Loucy (cell line): ENCODE measurements around the gene HDGFL3.

ENCODE experiments used
- H2AFZ ChIP-seq: fragments of 200-600 bp; sonication (generic); 2 replicates; pipeline ENCODE4 v1.6.0; 2016; ENCODE audit warnings: antibody characterized with exemption, mild to moderate bottlenecking, low read length, moderate library complexity
- H3F3A ChIP-seq: fragments of 200-600 bp; 2 replicates; pipeline ENCODE4 v1.6.0; 2016; ENCODE audit warnings: antibody characterized with exemption, low read depth, mild to moderate bottlenecking
- H3K27me3 ChIP-seq: fragments of 200-600 bp; sonication (generic); 2 replicates; pipeline ENCODE4 v1.6.1; 2014; ENCODE audit warnings: low read length, mild to moderate bottlenecking; ENCODE audit not compliant: insufficient read depth, poor library complexity, severe bottlenecking
- H3K36me3 ChIP-seq: fragments of 200-600 bp; sonication (generic); 2 replicates; pipeline ENCODE4 v1.6.1; 2016; ENCODE audit warnings: low read length; ENCODE audit not compliant: insufficient read depth
- H3K4me1 ChIP-seq: fragments of 200-600 bp; sonication (generic); 2 replicates; pipeline ENCODE4 v1.5.1; 2014; ENCODE audit warnings: low read length, mild to moderate bottlenecking; ENCODE audit not compliant: insufficient read depth, poor library complexity, severe bottlenecking
- H3K4me2 ChIP-seq: fragments of 200-600 bp; sonication (generic); 2 replicates; pipeline ENCODE4 v1.6.0; 2014; ENCODE audit warnings: antibody characterized with exemption, low read length, low read depth, mild to moderate bottlenecking; ENCODE audit not compliant: poor library complexity, severe bottlenecking
- H3K4me3 ChIP-seq: fragments of 200-600 bp; sonication (generic); 2 replicates; pipeline ENCODE4 v1.5.1; 2014; ENCODE audit warnings: low read length, mild to moderate bottlenecking, mixed read lengths; ENCODE audit not compliant: poor library complexity, severe bottlenecking
- H3K79me2 ChIP-seq: fragments of 200-600 bp; sonication (generic); 2 replicates; pipeline ENCODE4 v1.6.1; 2014; ENCODE audit warnings: low read length; ENCODE audit not compliant: insufficient read depth
- H3K9ac ChIP-seq: fragments of 200-600 bp; sonication (generic); 2 replicates; pipeline ENCODE4 v1.6.0; 2014; ENCODE audit warnings: mild to moderate bottlenecking, low read depth, low read length, moderate library complexity; ENCODE audit not compliant: poor library complexity, severe bottlenecking
- H3K9me2 ChIP-seq: fragments of 200-600 bp; sonication (generic); replicated peaks from 2 replicates; pipeline ENCODE4 v1.6.1; 2016; ENCODE audit warnings: low read depth, low read length, mixed read lengths
- H3K9me3 ChIP-seq: fragments of 200-600 bp; sonication (generic); 2 replicates; pipeline ENCODE4 v1.6.1; 2014; ENCODE audit warnings: mild to moderate bottlenecking, antibody characterized with exemption, low read length, low read depth; ENCODE audit not compliant: insufficient read depth
- H4K20me1 ChIP-seq: fragments of 200-600 bp; sonication (generic); 2 replicates; pipeline ENCODE4 v1.6.0; 2014; ENCODE audit warnings: antibody characterized with exemption, low read length, mild to moderate bottlenecking; ENCODE audit not compliant: insufficient read depth, poor library complexity, severe bottlenecking
- CTCF ChIP-seq: fragments of 200-600 bp; sonication (generic); conservative IDR thresholded peaks from 2 replicates; pipeline ENCODE4 v1.5.1; 2014; ENCODE audit warnings: mild to moderate bottlenecking, antibody characterized with exemption, low read length
- EZH2phosphoT487 ChIP-seq: fragments of 200-600 bp; IDR thresholded peaks from 2 replicates; pipeline ENCODE4 v1.6.1; 2018; ENCODE audit warnings: antibody characterized with exemption, mild to moderate bottlenecking, moderate library complexity, borderline replicate concordance

Gene HDGFL3

GRCh38 chr15:83210619-83211018 is 3.0 kb upstream of the HDGFL3 start:
- H3K27me3 ChIP-seq, result no peaks in the 10 kb centered on the region
- H3F3A ChIP-seq, result no peaks in the 10 kb centered on the region
- H4K20me1 ChIP-seq, result peaks cover 10% of the 10 kb centered on the region
- TF ChIP-seq EZH2phosphoT487 (no peak), CTCF (no peak)
- no peak overlapping the region for H3K9ac ChIP-seq
- H3K4me1 ChIP-seq, result peaks cover 18% of the 10 kb centered on the region
- H3K4me2 ChIP-seq, result no peak overlapping the region
- no peak overlapping the region for H3K4me3 ChIP-seq
- no peaks in the 10 kb centered on the region for H3K9me3 ChIP-seq
- H3K79me2 ChIP-seq, result peaks cover 17% of the 10 kb centered on the region
- no peaks in the 10 kb centered on the region for H3K9me2 ChIP-seq
- H3K36me3 ChIP-seq, result no peaks in the 10 kb centered on the region
- no peak overlapping the region for H2AFZ ChIP-seq

GRCh38 chr15:83209333-83209732 is 1.7 kb upstream of the HDGFL3 start:
- H3K9ac ChIP-seq, result no peak overlapping the region
- no peaks in the 10 kb centered on the region for H3K36me3 ChIP-seq
- H3K27me3 ChIP-seq, result no peaks in the 10 kb centered on the region
- no peaks in the 10 kb centered on the region for H3K9me3 ChIP-seq
- no peak overlapping the region for H2AFZ ChIP-seq
- peaks cover 26% of the 10 kb centered on the region for H3K4me1 ChIP-seq
- peaks cover 30% of the 10 kb centered on the region for H3K79me2 ChIP-seq
- TF ChIP-seq CTCF (peak; percentile 37), EZH2phosphoT487 (no peak)
- H3K4me3 ChIP-seq, result no peak overlapping the region
- H3F3A ChIP-seq, result no peaks in the 10 kb centered on the region
- H3K9me2 ChIP-seq, result no peaks in the 10 kb centered on the region
- H4K20me1 ChIP-seq, result peaks cover 22% of the 10 kb centered on the region
- H3K4me2 ChIP-seq, result peak overlapping the region; percentile 80

GRCh38 chr15:83208367-83208661 is 691 bp upstream of the HDGFL3 start:
- no peaks in the 10 kb centered on the region for H3K27me3 ChIP-seq
- H3K4me2 ChIP-seq, result peak overlapping the region; percentile 80
- peak overlapping the region; percentile 78 for H3K9ac ChIP-seq
- H3K36me3 ChIP-seq, result no peaks in the 10 kb centered on the region
- H3K9me2 ChIP-seq, result no peaks in the 10 kb centered on the region
- peaks cover 40% of the 10 kb centered on the region for H3K79me2 ChIP-seq
- no peak for TF ChIP-seq EZH2phosphoT487
- H3K9me3 ChIP-seq, result no peaks in the 10 kb centered on the region
- H3F3A ChIP-seq, result no peaks in the 10 kb centered on the region
- peaks cover 32% of the 10 kb centered on the region for H4K20me1 ChIP-seq
- peak overlapping the region; percentile 99 for H2AFZ ChIP-seq
- peaks cover 27% of the 10 kb centered on the region for H3K4me1 ChIP-seq
- H3K4me3 ChIP-seq, result peak overlapping the region; percentile 97

GRCh38 chr15:83207009-83207659 is 489 bp downstream of the HDGFL3 start:
- Histone ChIP-seq H3K27me3 (no peaks in the 10 kb centered on the region), H2AFZ (peak overlapping the region; percentile 86), H3K36me3 (no peaks in the 10 kb centered on the region), H4K20me1 (peaks cover 44% of the 10 kb centered on the region), H3K9ac (peak overlapping the region; percentile 88), H3K4me2 (peak overlapping the region; percentile 99), H3K4me3 (peak overlapping the region; percentile 97), H3K9me2 (no peaks in the 10 kb centered on the region), H3K79me2 (peaks cover 52% of the 10 kb centered on the region), H3K4me1 (peaks cover 39% of the 10 kb centered on the region), H3K9me3 (no peaks in the 10 kb centered on the region), H3F3A (peaks cover 3% of the 10 kb centered on the region; the same call in 1 of the 2 replicates)
- TF ChIP-seq EZH2phosphoT487 (no peak), CTCF (no peak)
